ENCODE measurements around the gene SNAPC3. TPM values are rescaled to one million over a fixed set of nuclear protein-coding genes. Genes with fewer than 3 reads are reported as not detected.

Gene SNAPC3
- 31.4 and 36.4 TPM in 2 replicates for total RNA-seq

DNA sequence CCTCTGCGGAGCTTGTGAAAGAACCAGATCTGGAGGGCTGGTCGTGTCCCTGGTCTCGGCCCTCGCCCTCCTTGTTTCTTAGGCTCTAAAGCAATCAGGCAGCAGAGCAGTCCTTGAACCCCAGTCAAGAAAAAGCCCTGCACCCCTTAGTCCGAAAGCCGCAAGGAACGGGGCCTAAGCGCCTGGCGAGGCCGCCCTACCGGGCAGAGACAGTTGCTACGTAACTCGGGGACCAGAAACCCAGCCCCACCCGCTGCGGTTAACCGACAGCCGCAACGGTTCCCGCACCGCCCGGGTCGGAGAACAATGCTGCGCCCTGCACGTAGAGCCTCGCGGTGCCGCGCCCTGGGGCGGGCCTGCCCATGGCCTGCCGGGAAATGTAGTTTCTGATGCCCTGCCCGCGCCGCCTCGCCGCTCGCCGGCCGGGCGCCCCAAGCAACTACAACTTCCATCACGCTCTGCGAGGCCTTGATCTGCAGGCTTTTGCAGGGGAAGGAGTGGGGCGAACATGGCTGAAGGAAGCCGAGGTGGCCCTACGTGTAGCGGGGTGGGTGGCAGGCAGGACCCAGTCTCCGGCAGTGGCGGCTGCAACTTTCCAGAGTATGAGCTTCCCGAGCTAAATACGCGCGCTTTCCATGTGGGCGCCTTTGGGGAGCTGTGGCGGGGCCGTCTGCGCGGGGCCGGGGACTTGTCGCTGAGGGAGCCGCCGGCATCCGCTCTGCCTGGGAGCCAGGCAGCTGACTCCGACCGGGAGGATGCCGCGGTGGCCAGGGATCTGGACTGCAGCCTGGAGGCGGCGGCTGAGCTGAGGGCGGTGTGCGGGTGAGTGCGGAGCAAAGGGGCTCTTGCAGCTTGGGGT, at the start of gene SNAPC3:
TSS of gene SNAPC3 (plus strand) at position 505 of the 859 bp plus-strand sequence. CDS start at position 509, 4 bp downstream.

GRCh38 chr9:15510789-15511575, 88.3 kb downstream of the SNAPC3 start, which contains the start of gene PSIP1:
Gene PSIP1, minus strand, starts transcription at chr9:15510970. Its CDS starts 782 bp downstream, at chr9:15510188.

Small RNA genes lying within 50 kb of the gene (small RNA-seq; reads per million reads assigned to genes)
- gene RNU6-319P, result not detected

Other genes starting within 250 kb of the SNAPC3 start
- gene TTC39B, start 115.7 kb upstream of the SNAPC3 start, total RNA-seq, result 4.3 and 4.9 TPM in 2 replicates
- 46.1 and 52.9 TPM in 2 replicates for gene PSIP1, start 88.1 kb downstream of the SNAPC3 start, total RNA-seq
- gene CCDC171, start 130.2 kb downstream of the SNAPC3 start, total RNA-seq, result 0.98 and 1.1 TPM in 2 replicates

All from vein endothelial cell (primary cell).